HG03139 (cell line): ENCODE data around the gene SYNJ2.
"Not testable (repeated sequence)": the region's sequence is repeated elsewhere in the genome, so short reads cannot be mapped to it uniquely, and the experiment has no call there.

Experiments used
- ATAC-seq: cut with Tn5 transposase; IDR thresholded peaks from one replicate; pipeline ENCODE4 v1.9.1; 2021; ENCODE audit not compliant: unreplicated experiment

SYNJ2 gene

GRCh38 chr6:157956171-157956730 lies 25.4 kb upstream of the SYNJ2 start:
- no peak for ATAC-seq

- no peak for ATAC-seq
Measured at GRCh38 chr6:157959451-157960227, 22.0 kb upstream of the SYNJ2 start.

- ATAC-seq = no peak
Measured at GRCh38 chr6:157961153-157961831, 20.4 kb upstream of the SYNJ2 start.

- ATAC-seq = no peak
Measured at GRCh38 chr6:157961832-157962575, 19.7 kb upstream of the SYNJ2 start.

GRCh38 chr6:157962601-157963302 lies 18.9 kb upstream of the SYNJ2 start:
- no peak for ATAC-seq

- no peak for ATAC-seq
Measured at GRCh38 chr6:157964100-157964499, 17.6 kb upstream of the SYNJ2 start.

GRCh38 chr6:157965387-157965786 lies 16.3 kb upstream of the SYNJ2 start:
- ATAC-seq = no peak

GRCh38 chr6:157966589-157966977 lies 15.1 kb upstream of the SYNJ2 start:
- ATAC-seq = no peak

GRCh38 chr6:157967020-157967419 lies 14.6 kb upstream of the SYNJ2 start:
- ATAC-seq = no peak

GRCh38 chr6:157967486-157967885 lies 14.2 kb upstream of the SYNJ2 start:
- no peak for ATAC-seq

GRCh38 chr6:157972177-157972576 lies 9.5 kb upstream of the SYNJ2 start:
- ATAC-seq = not testable (repeated sequence)

GRCh38 chr6:157974341-157974894 lies 7.2 kb upstream of the SYNJ2 start:
- no peak for ATAC-seq

- ATAC-seq = no peak
Measured at GRCh38 chr6:157974967-157975366, 6.7 kb upstream of the SYNJ2 start.

GRCh38 chr6:157975456-157975855 lies 6.2 kb upstream of the SYNJ2 start:
- no peak for ATAC-seq

- no peak for ATAC-seq
Measured at GRCh38 chr6:157976345-157977175, 5.1 kb upstream of the SYNJ2 start.

- ATAC-seq = no peak
Measured at GRCh38 chr6:157977176-157977804, 4.4 kb upstream of the SYNJ2 start.

- no peak for ATAC-seq
Measured at GRCh38 chr6:157978021-157978783, 3.5 kb upstream of the SYNJ2 start.

- peak; percentile 2 for ATAC-seq
Measured at GRCh38 chr6:157980288-157981131, 1.2 kb upstream of the SYNJ2 start.
